Stomach (tissue), 9 donors: ENCODE data around the gene EML6. TPM values are rescaled to one million over a fixed set of nuclear protein-coding genes. Genes with fewer than 3 reads are reported as not detected.
A peak's percentile ranks its signal among the peaks of the same experiment; 100 is the strongest.
"Not testable (repeated sequence)": the region's sequence is repeated elsewhere in the genome, so short reads cannot be mapped to it uniquely, and the experiment has no call there.

ENCODE experiments used
- DNase-seq, 2 donors: peaks; one replicate each; pipeline versions ENCODE4 v3.0.0 to v3.0.0-alpha.2; 2013 to 2019
- H3K27ac ChIP-seq, 5 donors: fragments of 200-600 bp in 4 of 5; sonication (generic) in 4 of 5; one replicate each; pipeline ENCODE4 v1.5.1; 2013 to 2019; ENCODE audit warnings: mild to moderate bottlenecking in 1 of 5, moderate library complexity in 1 of 5
- H3K27me3 ChIP-seq, 3 donors: fragments of 200-600 bp; sonication (generic); one replicate each; pipeline ENCODE4 v1.5.1; 2017 to 2019; ENCODE audit warnings: mixed run types in 1 of 3
- H3K36me3 ChIP-seq, 4 donors: fragments of 200-600 bp; sonication (generic); 1 replicate in 3 of 4; 2 replicates in 1 of 4; pipeline ENCODE4 v1.5.1; 2016 to 2019
- H3K4me1 ChIP-seq, 4 donors: fragments of 200-600 bp; sonication (generic); one replicate each; pipeline ENCODE4 v1.5.1; 2016 to 2019
- H3K4me3 ChIP-seq, 4 donors: fragments of 200-600 bp; sonication (generic) in 3 of 4; one replicate each; pipeline ENCODE4 v1.5.1; 2016 to 2019; ENCODE audit warnings: mild to moderate bottlenecking in 1 of 4
- H3K9me3 ChIP-seq, 4 donors: fragments of 200-600 bp; sonication (generic); one replicate each; pipeline ENCODE4 v1.5.1; 2016 to 2019
- EP300 ChIP-seq: sonication (generic); formaldehyde crosslinking; IDR thresholded peaks from one replicate; pipeline ENCODE4 v1.6.1; 2017; ENCODE audit warnings: antibody characterized with exemption
- POLR2A ChIP-seq, 4 donors: fragments of 450-650 bp; IDR thresholded peaks; one replicate each; pipeline ENCODE4 v1.6.1; 2016; ENCODE audit warnings: antibody characterized with exemption in 4 of 4, control low read depth in 2 of 4, mild to moderate bottlenecking in 1 of 4, moderate library complexity in 1 of 4
- POLR2AphosphoS5 ChIP-seq, 3 donors: sonication (generic); formaldehyde crosslinking; IDR thresholded peaks; one replicate each; pipeline ENCODE4 v1.6.1; 2016; ENCODE audit warnings: antibody characterized with exemption in 3 of 3
- WGBS, 5 donors: extraction: QIAGEN DNeasy Blood & Tissue Kit in 3 of 5; methylation state at CpG; one replicate each; pipeline versions ENCODE4 v1.1.5 to v1.1.7; 2013 to 2018; 5-methylcytosine and 5-hydroxymethylcytosine counted together
- intact Hi-C: fragments of 100-400 bp; cut with DNase I; formaldehyde crosslinking; loops from one replicate; pipeline ENCODE4 v1.15.1; 2023; ENCODE audit warnings: low total_unique reads
- polyA plus RNA-seq, 3 donors: library from polyadenylated mRNA; stranded (reverse); fragments of 200-250 nt; gene quantifications; one replicate each; pipeline ENCODE4 v1.2.3, GENCODE V29; 2013
- total RNA-seq, 5 donors: library from RNA; depleted of rRNA; stranded (reverse); fragments of >200 nt; gene quantifications; one replicate each; pipeline versions ENCODE4 v1.1.0 to v1.2.3, GENCODE V29; 2014 to 2016
- TF ChIP-seq, protein P1 (sequence below), 7 experiments: fragments of 450-650 bp in 4 of 7; fragments of 200-600 bp in 3 of 7; sonication (generic) in 3 of 7; IDR thresholded peaks; one replicate each; pipeline ENCODE4 v1.5.1; 2016 to 2019; ENCODE audit warnings: antibody characterized with exemption in 7 of 7, control low read depth in 2 of 7, mild to moderate bottlenecking in 1 of 7
- donor health status: healthy with polysubstance abuse.
- donor health status: Bipolar disorder and iron deficiency.
- donor health status: healthy.

EML6 gene
- total and polyA plus RNA-seq, 8 donors = 0.45 to 10.1 (median 1.8) TPM; not detected in 1

DNA sequence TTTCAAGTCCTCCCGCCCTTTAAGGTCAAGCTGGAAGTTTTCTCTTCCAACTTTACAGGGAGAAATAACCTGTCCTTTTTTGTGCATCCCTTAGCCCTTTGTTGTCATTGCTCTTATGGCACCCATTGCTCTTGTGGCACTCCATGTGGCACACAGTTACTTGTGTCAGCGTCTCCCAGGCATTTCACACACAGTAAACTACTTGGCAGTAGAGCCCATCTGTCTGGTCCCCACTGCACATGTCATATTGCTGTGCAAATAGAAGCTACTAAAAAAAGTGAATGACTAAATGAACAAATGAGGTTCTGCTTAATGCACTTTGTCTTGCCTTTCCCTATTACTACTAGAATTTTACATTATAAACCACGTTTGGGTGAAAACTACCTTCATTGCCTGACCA is 149.3 kb downstream of the EML6 start:
- Histone ChIP-seq H3K27ac (no peak overlapping the region), H3K36me3 (no peaks in the 10 kb centered on the region), H3K4me1 (no peaks in the 10 kb centered on the region), H3K27me3 (no peaks in the 10 kb centered on the region), H3K4me3 (no peak overlapping the region), H3K9me3 (no peaks in the 10 kb centered on the region)
- TF ChIP-seq EP300 (no peak), POLR2A (IDR thresholded peaks at IDR 0.05) (no peak), POLR2AphosphoS5 (IDR thresholded peaks at IDR 0.05) (no peak)
- TF ChIP-seq, protein P1, sequence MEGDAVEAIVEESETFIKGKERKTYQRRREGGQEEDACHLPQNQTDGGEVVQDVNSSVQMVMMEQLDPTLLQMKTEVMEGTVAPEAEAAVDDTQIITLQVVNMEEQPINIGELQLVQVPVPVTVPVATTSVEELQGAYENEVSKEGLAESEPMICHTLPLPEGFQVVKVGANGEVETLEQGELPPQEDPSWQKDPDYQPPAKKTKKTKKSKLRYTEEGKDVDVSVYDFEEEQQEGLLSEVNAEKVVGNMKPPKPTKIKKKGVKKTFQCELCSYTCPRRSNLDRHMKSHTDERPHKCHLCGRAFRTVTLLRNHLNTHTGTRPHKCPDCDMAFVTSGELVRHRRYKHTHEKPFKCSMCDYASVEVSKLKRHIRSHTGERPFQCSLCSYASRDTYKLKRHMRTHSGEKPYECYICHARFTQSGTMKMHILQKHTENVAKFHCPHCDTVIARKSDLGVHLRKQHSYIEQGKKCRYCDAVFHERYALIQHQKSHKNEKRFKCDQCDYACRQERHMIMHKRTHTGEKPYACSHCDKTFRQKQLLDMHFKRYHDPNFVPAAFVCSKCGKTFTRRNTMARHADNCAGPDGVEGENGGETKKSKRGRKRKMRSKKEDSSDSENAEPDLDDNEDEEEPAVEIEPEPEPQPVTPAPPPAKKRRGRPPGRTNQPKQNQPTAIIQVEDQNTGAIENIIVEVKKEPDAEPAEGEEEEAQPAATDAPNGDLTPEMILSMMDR (IDR thresholded peaks at IDR 0.05) = no peak
- intact Hi-C loops = no loop called here
- WGBS, 5 donors = 75 to 87% (median 80%) methylated on average over 3 of the region's 3 CpGs
- no peak for DNase-seq

DNA sequence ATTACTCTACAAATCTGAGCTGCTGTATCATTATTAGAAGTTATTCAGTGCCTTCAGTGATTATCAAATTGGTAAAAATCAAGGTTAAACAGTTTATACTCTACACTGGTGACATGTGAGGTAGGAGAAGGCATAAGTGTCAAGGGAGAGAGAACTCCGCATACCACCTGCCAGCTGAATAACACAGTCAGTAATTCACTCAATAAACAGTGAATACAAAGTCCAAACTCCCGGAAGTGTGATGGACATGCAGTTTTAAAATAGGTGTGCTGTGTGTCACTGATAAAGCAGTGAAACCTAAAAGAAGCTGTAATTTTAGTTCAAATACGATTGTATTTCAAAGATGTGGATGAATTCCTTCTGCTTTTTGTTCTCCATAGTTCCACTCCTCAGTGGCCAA is 149.8 kb downstream of the EML6 start:
- peak in 1 of 2 donors; percentile 59 for DNase-seq
- H3K36me3 ChIP-seq, H3K27me3 ChIP-seq, H3K4me1 ChIP-seq, intact Hi-C loops, H3K9me3 ChIP-seq, H3K4me3 ChIP-seq, H3K27ac ChIP-seq: not testable (repeated sequence)
- 37 to 78% (median 52%) methylated on average over 3 of the region's 3 CpGs for WGBS, 5 donors

DNA sequence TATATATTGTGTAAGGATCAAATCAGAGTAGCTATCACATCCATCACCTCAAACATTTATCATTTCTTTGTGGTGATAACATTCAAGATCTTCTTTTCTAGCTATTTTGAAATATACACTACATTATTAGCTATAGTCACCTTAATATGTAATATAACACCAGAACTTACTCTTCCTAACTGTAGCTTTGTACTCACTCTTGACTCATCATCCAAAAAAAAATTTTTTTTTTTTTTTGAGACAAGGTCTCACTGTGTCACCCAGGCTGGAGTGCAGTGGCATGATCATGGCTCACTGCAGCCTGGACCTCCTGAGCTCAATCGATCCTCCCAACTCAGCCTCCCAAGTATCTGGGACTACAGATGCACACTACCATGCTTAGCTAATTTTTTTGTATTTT is 153.3 kb downstream of the EML6 start:
- intact Hi-C loops = no loop called here
- 94 to 100% (median 100%) methylated on average over 1 of the region's 1 CpG for WGBS, 5 donors
- Histone ChIP-seq H3K9me3 (no peaks in the 10 kb centered on the region), H3K36me3 (no peaks in the 10 kb centered on the region), H3K27me3 (no peaks in the 10 kb centered on the region), H3K4me1 (no peaks in the 10 kb centered on the region), H3K4me3 (no peak overlapping the region), H3K27ac (no peak overlapping the region)
- TF ChIP-seq POLR2AphosphoS5 (IDR thresholded peaks at IDR 0.05) (no peak), EP300 (no peak), POLR2A (IDR thresholded peaks at IDR 0.05) (no peak)
- TF ChIP-seq, protein P1 (IDR thresholded peaks at IDR 0.05) = no peak
- no peak for DNase-seq

DNA sequence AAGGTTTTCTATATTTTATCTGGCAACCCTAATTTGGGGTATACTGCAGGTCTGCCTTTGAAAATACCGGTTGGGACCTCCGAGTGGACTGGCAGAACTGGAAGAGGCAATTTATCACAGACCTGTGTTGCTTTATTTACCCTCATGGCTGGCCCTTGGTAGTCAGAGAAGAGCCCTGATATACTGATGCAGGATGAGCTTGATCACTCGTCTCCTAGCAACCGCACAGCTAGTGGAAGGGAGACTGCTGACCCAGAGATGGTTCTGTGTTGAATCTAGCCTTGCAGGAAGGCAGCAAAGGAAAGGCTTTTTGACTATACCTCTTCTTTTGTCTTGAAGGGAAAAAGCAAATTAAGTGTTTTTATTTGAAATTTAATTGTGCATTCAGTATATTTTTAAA is 154.7 kb downstream of the EML6 start:
- WGBS, 5 donors = 73 to 82% (median 77%) methylated on average over 4 of the region's 4 CpGs
- TF ChIP-seq POLR2A (IDR thresholded peaks at IDR 0.05) (no peak), POLR2AphosphoS5 (IDR thresholded peaks at IDR 0.05) (no peak), EP300 (no peak)
- no peaks in the 10 kb centered on the region for H3K4me1 ChIP-seq

DNA sequence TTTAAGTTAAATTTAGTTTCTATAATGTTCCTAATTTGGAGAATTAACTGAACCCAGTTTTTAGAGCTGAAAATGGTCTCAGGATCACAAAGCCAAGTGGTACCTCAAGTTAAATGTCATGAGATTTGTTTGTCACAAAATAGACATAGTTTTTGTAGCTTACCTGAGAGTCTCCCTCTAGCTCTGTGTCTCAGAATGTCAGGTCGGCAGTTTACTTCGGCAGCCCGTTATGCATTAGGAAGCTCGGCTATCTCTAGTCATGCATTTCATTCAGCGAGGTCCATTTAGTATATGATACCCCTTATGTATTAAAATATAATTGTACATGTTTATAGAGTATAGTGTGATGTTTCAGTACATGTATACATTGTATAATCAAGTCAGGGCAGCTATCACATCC is 155.6 kb downstream of the EML6 start:
- Histone ChIP-seq H3K9me3 (no peaks in the 10 kb centered on the region), H3K4me1 (no peaks in the 10 kb centered on the region), H3K27me3 (no peaks in the 10 kb centered on the region), H3K36me3 (no peaks in the 10 kb centered on the region), H3K4me3 (no peak overlapping the region), H3K27ac (no peak overlapping the region)
- intact Hi-C loops = no loop called here
- DNase-seq = no peak
- WGBS, 5 donors = 91 to 95% (median 92%) methylated on average over 5 of the region's 5 CpGs
- no peak for TF ChIP-seq EP300
- TF ChIP-seq POLR2A (IDR thresholded peaks at IDR 0.05) = no peak
- no peak for TF ChIP-seq POLR2AphosphoS5 (IDR thresholded peaks at IDR 0.05)
- TF ChIP-seq, protein P1 (IDR thresholded peaks at IDR 0.05) = no peak

More for the DNA sequence above, 154.7 kb downstream of the EML6 start:
- intact Hi-C loops = no loop called here
- Histone ChIP-seq H3K4me3 (no peak overlapping the region), H3K27me3 (no peaks in the 10 kb centered on the region), H3K27ac (no peak overlapping the region), H3K36me3 (no peaks in the 10 kb centered on the region), H3K9me3 (no peaks in the 10 kb centered on the region)
- peak in 1 of 2 donors; percentile 59 for DNase-seq
